Gastroesophageal sphincter (tissue), 4 donors: ENCODE data around the gene RASGRP4. TPM values are rescaled to one million over a fixed set of nuclear protein-coding genes. Genes with fewer than 3 reads are reported as not detected.
"Not testable (repeated sequence)": the region's sequence is repeated elsewhere in the genome, so short reads cannot be mapped to it uniquely, and the experiment has no call there.

Source experiments
- ATAC-seq: fragments of 150-250 bp; one replicate; pipeline ENCODE4 v1.9.1; 2016; ENCODE audit warnings: mild to moderate bottlenecking, moderate library complexity
- H3K27ac ChIP-seq, 4 donors: fragments of 200-600 bp; sonication (generic) in 3 of 4; 1 replicate in 3 of 4; 2 replicates in 1 of 4; pipeline ENCODE4 v1.5.1; 2016 to 2019
- H3K27me3 ChIP-seq: fragments of 200-600 bp; sonication (generic); one replicate; pipeline ENCODE4 v1.5.1; 2019
- H3K36me3 ChIP-seq, 2 donors: fragments of 200-600 bp; sonication (generic); one replicate each; pipeline ENCODE4 v1.5.1; 2019; ENCODE audit warnings: control low read depth in 1 of 2
- H3K4me1 ChIP-seq, 3 donors: fragments of 200-600 bp; sonication (generic); 1 replicate in 2 of 3; 2 replicates in 1 of 3; pipeline ENCODE4 v1.5.1; 2016 to 2019; ENCODE audit warnings: control low read depth in 2 of 3
- H3K4me3 ChIP-seq, 2 donors: fragments of 200-600 bp; sonication (generic); one replicate each; pipeline ENCODE4 v1.5.1; 2019; ENCODE audit warnings: mild to moderate bottlenecking in 1 of 2, moderate library complexity in 1 of 2
- H3K9me3 ChIP-seq, 3 donors: fragments of 200-600 bp; sonication (generic); one replicate each; pipeline ENCODE4 v1.5.1; 2017 to 2019; ENCODE audit warnings: control low read depth in 2 of 3
- EP300 ChIP-seq: sonication (generic); formaldehyde crosslinking; IDR thresholded peaks from one replicate; pipeline ENCODE4 v1.6.1; 2017; ENCODE audit warnings: antibody characterized with exemption, mild to moderate bottlenecking
- POLR2A ChIP-seq, 2 donors: fragments of 450-650 bp; IDR thresholded peaks; one replicate each; pipeline ENCODE4 v1.6.1; 2017; ENCODE audit warnings: antibody characterized with exemption in 2 of 2, mild to moderate bottlenecking in 2 of 2, moderate library complexity in 1 of 2
- POLR2AphosphoS5 ChIP-seq: sonication (generic); formaldehyde crosslinking; IDR thresholded peaks from one replicate; pipeline ENCODE4 v1.6.1; 2017; ENCODE audit warnings: antibody characterized with exemption
- WGBS, 2 donors: methylation state at CpG; one replicate each; pipeline ENCODE4 v1.1.5; 2018; ENCODE audit warnings: low coverage in 1 of 2; 5-methylcytosine and 5-hydroxymethylcytosine counted together
- total RNA-seq, 4 donors: library from RNA; depleted of rRNA; stranded (reverse); fragments of >200 nt; gene quantifications; one replicate each; pipeline ENCODE4 v1.1.0, GENCODE V29; 2016
- TF ChIP-seq, protein P1 (sequence below), 4 experiments: fragments of 200-600 bp in 2 of 4; fragments of 450-650 bp in 2 of 4; sonication (generic) in 1 of 4; IDR thresholded peaks; one replicate each; pipeline ENCODE4 v1.5.1; 2017 to 2019; ENCODE audit warnings: antibody characterized with exemption in 4 of 4, mild to moderate bottlenecking in 2 of 4, moderate library complexity in 2 of 4

The RASGRP4 gene, protein sequence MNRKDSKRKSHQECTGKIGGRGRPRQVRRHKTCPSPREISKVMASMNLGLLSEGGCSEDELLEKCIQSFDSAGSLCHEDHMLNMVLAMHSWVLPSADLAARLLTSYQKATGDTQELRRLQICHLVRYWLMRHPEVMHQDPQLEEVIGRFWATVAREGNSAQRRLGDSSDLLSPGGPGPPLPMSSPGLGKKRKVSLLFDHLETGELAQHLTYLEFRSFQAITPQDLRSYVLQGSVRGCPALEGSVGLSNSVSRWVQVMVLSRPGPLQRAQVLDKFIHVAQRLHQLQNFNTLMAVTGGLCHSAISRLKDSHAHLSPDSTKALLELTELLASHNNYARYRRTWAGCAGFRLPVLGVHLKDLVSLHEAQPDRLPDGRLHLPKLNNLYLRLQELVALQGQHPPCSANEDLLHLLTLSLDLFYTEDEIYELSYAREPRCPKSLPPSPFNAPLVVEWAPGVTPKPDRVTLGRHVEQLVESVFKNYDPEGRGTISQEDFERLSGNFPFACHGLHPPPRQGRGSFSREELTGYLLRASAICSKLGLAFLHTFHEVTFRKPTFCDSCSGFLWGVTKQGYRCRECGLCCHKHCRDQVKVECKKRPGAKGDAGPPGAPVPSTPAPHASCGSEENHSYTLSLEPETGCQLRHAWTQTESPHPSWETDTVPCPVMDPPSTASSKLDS
- 1 to 10 TPM; 1.2 to 4.7 (median 4.0) TPM for total RNA-seq

DNA sequence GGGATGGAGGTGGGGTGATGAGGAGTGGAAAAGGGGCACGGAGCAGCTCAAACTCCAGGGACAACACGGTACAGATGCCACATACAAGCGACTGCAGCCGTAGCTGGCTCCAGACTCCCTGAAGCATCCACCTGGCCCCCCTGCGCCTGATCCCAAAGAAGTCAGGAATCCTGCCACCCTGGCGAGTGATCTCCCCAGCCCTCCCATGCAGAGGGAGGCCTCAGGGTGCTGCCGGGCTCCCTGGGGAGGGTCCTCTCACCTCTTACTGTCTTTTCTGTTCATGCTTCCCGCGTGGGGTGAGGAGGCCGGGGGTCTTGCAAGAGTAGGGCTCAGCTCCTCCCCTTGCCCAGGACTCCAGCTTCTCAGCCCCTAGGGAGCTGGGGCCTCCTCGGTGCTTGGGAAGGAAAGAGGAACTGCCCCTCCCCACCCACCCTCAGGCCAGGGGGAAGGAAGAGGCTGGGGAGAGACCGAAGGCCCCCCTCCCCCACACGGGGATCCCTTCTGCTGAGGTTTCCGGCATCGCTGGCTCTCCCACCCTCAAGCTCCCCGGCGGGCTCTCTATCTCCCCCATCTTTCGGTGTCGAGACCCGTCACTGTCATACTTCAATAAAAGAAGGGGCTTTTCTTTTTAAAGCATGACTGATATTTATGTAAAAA, at the start of gene RASGRP4:
Gene RASGRP4, minus strand, starts transcription at position 410 of the 657 bp plus-strand sequence. Its CDS starts 128 bp downstream, at position 282.
- H3K9me3 ChIP-seq = no peaks in the 10 kb centered on the region
- 8 to 33% methylated on average over 10 of the region's 20 CpGs for WGBS, 2 donors

GRCh38 chr19:38475176-38475575, 49.2 kb upstream of the RASGRP4 start:
- TF ChIP-seq, protein P1, sequence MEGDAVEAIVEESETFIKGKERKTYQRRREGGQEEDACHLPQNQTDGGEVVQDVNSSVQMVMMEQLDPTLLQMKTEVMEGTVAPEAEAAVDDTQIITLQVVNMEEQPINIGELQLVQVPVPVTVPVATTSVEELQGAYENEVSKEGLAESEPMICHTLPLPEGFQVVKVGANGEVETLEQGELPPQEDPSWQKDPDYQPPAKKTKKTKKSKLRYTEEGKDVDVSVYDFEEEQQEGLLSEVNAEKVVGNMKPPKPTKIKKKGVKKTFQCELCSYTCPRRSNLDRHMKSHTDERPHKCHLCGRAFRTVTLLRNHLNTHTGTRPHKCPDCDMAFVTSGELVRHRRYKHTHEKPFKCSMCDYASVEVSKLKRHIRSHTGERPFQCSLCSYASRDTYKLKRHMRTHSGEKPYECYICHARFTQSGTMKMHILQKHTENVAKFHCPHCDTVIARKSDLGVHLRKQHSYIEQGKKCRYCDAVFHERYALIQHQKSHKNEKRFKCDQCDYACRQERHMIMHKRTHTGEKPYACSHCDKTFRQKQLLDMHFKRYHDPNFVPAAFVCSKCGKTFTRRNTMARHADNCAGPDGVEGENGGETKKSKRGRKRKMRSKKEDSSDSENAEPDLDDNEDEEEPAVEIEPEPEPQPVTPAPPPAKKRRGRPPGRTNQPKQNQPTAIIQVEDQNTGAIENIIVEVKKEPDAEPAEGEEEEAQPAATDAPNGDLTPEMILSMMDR (IDR thresholded peaks at IDR 0.05) = no peak
- TF ChIP-seq EP300 = no peak
- TF ChIP-seq POLR2AphosphoS5 = no peak
- no peak for TF ChIP-seq POLR2A (IDR thresholded peaks at IDR 0.05)
- 93% methylated on average over 11 of the region's 13 CpGs; no CpG with 5 or more reads in 1 of the 2 donors for WGBS, 2 donors

More for the DNA sequence above, at the start of gene RASGRP4:
- Histone ChIP-seq H3K27me3 (peaks cover 64% of the 10 kb centered on the region), H3K4me3 (peak within 1 kb of the TSS in 1 of 2 donors; percentile 36), H3K27ac (peak within 1 kb of the TSS in 1 of 4 donors; percentile 13), H3K36me3 (no peaks in the 10 kb centered on the region), H3K4me1 (no peaks in the 10 kb centered on the region)
- ATAC-seq = no peak
- TF ChIP-seq POLR2A (IDR thresholded peaks at IDR 0.05) (no peak), EP300 (no peak), POLR2AphosphoS5 (no peak)
- TF ChIP-seq, protein P1 (IDR thresholded peaks at IDR 0.05) = no peak

GRCh38 chr19:38473201-38473600, 47.2 kb upstream of the RASGRP4 start:
- WGBS, 2 donors = 78 to 88% methylated on average over 3 of the region's 21 CpGs
- H3K4me1 ChIP-seq = no peaks in the 10 kb centered on the region
- H3K27ac ChIP-seq = no peak overlapping the region
- H3K9me3 ChIP-seq = no peaks in the 10 kb centered on the region
- H3K36me3 ChIP-seq = no peaks in the 10 kb centered on the region
- H3K4me3 ChIP-seq = no peak overlapping the region
- no peak for ATAC-seq
- peaks cover 50% of the 10 kb centered on the region for H3K27me3 ChIP-seq
- TF ChIP-seq, protein P1 (IDR thresholded peaks at IDR 0.05) = no peak
- no peak for TF ChIP-seq POLR2A (IDR thresholded peaks at IDR 0.05)
- no peak for TF ChIP-seq POLR2AphosphoS5
- TF ChIP-seq EP300 = no peak

More at GRCh38 chr19:38475176-38475575, 49.2 kb upstream of the RASGRP4 start:
- no peak overlapping the region for H3K27ac ChIP-seq
- no peaks in the 10 kb centered on the region for H3K36me3 ChIP-seq
- H3K4me3 ChIP-seq = no peak overlapping the region
- H3K27me3 ChIP-seq = peaks cover 48% of the 10 kb centered on the region
- no peaks in the 10 kb centered on the region for H3K4me1 ChIP-seq
- no peaks in the 10 kb centered on the region for H3K9me3 ChIP-seq
- ATAC-seq = no peak

DNA sequence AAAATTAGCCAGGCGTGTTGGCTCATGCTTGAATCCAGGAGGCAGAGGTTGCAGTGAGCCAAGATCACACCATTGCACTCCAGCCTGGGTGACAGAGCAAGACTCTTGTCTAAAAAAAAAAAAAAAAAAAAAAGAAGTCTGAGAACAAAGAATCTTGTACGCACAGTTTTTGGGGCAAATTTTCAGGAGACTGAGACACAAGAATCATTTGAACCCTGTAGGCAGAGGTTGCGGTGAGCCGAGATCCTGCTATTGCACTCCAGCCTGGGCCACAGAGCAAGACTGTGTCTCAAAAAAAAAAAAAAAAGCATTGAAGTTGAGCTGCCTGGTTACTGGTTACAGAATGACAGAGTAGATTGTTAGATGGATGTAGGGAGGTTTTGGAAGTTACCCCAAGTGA, 46.7 kb upstream of the RASGRP4 start:
- H3K36me3 ChIP-seq, H3K9me3 ChIP-seq, H3K27ac ChIP-seq, ATAC-seq, H3K4me1 ChIP-seq, H3K4me3 ChIP-seq: not testable (repeated sequence)
- 86 to 93% methylated on average over 2 to 4 of the region's 4 CpGs for WGBS, 2 donors
- peaks cover 46% of the 10 kb centered on the region for H3K27me3 ChIP-seq

GRCh38 chr19:38470788-38471480, 44.9 kb upstream of the RASGRP4 start:
- H3K9me3 ChIP-seq = no peaks in the 10 kb centered on the region
- WGBS, 2 donors = 71 to 81% methylated on average over 8 to 12 of the region's 12 CpGs
- no peak for TF ChIP-seq EP300
- TF ChIP-seq POLR2A (IDR thresholded peaks at IDR 0.05) = no peak
- TF ChIP-seq, protein P1 (IDR thresholded peaks at IDR 0.05) = no peak
- TF ChIP-seq POLR2AphosphoS5 = no peak

More at GRCh38 chr19:38470788-38471480, 44.9 kb upstream of the RASGRP4 start:
- Histone ChIP-seq H3K4me3 (no peak overlapping the region), H3K27ac (no peak overlapping the region), H3K36me3 (no peaks in the 10 kb centered on the region), H3K4me1 (no peaks in the 10 kb centered on the region), H3K27me3 (peaks cover 29% of the 10 kb centered on the region)
- no peak for ATAC-seq
